PFSK-1 (cell line): Measurements from ENCODE around the gene FAM98B.

Experiments used
- FOXP2 ChIP-seq: optimal IDR thresholded peaks from 2 replicates; pipeline ENCODE3; 2011; ENCODE audit warnings: borderline replicate concordance, control low read depth, inconsistent platforms; ENCODE audit not compliant: insufficient read depth; ENCODE audit errors: extremely low read length, extremely low read depth
- POLR2AphosphoS5 ChIP-seq: IDR thresholded peaks from 2 replicates; pipeline ENCODE4 v1.6.1; 2012; ENCODE audit warnings: low read depth, mild to moderate bottlenecking, control low read depth, low read length, moderate library complexity
- SIN3A ChIP-seq: IDR thresholded peaks from 2 replicates; pipeline ENCODE4 v1.6.1; 2012; ENCODE audit warnings: mild to moderate bottlenecking, low read length, moderate library complexity, borderline replicate concordance; ENCODE audit not compliant: insufficient read depth
- TAF1 ChIP-seq: IDR thresholded peaks from 2 replicates; pipeline ENCODE4 v1.6.1; 2012; ENCODE audit warnings: low read length, control low read depth, borderline replicate concordance; ENCODE audit not compliant: insufficient read depth
- TF ChIP-seq, protein P1 (sequence below), 2 experiments: IDR thresholded peaks; 2 replicates each; pipeline versions ENCODE4 v1.6.1 to v1.8.0; 2011 to 2012; ENCODE audit warnings: low read depth in 2 of 2, low read length in 2 of 2, control low read depth in 1 of 2, inconsistent platforms in 1 of 2, mild to moderate bottlenecking in 1 of 2, moderate library complexity in 1 of 2; ENCODE audit not compliant: insufficient read depth in 1 of 2

FAM98B gene

DNA sequence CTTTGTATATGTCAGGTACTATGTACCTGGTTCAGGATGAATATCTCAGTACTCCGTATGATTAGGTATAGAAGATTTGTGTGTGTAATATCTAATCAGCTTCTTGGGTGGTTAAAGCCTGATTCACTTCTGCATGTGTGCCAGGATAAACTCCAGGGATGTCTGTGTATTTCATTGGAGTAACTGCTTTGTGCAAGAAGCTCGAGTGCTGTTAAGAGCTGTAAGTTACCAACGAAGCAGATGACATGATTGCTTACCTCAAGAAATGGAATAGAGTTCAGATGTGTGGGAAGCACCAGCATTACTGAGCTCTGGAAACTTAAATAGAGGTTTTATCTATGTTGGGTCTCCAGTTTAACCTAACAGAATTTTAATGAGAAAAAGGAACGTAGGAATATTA is 23.7 kb downstream of the FAM98B start:
- TF ChIP-seq SIN3A = no peak
- TF ChIP-seq POLR2AphosphoS5 = no peak
- TF ChIP-seq TAF1 = no peak
- no peak for TF ChIP-seq FOXP2
- TF ChIP-seq, protein P1, sequence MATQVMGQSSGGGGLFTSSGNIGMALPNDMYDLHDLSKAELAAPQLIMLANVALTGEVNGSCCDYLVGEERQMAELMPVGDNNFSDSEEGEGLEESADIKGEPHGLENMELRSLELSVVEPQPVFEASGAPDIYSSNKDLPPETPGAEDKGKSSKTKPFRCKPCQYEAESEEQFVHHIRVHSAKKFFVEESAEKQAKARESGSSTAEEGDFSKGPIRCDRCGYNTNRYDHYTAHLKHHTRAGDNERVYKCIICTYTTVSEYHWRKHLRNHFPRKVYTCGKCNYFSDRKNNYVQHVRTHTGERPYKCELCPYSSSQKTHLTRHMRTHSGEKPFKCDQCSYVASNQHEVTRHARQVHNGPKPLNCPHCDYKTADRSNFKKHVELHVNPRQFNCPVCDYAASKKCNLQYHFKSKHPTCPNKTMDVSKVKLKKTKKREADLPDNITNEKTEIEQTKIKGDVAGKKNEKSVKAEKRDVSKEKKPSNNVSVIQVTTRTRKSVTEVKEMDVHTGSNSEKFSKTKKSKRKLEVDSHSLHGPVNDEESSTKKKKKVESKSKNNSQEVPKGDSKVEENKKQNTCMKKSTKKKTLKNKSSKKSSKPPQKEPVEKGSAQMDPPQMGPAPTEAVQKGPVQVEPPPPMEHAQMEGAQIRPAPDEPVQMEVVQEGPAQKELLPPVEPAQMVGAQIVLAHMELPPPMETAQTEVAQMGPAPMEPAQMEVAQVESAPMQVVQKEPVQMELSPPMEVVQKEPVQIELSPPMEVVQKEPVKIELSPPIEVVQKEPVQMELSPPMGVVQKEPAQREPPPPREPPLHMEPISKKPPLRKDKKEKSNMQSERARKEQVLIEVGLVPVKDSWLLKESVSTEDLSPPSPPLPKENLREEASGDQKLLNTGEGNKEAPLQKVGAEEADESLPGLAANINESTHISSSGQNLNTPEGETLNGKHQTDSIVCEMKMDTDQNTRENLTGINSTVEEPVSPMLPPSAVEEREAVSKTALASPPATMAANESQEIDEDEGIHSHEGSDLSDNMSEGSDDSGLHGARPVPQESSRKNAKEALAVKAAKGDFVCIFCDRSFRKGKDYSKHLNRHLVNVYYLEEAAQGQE (IDR thresholded peaks at IDR 0.05; ENCODE audit: insufficient read depth in 1 of 2, low read depth in 2 of 2, low read length in 2 of 2) = no peak

GRCh38 chr15:38479266-38479665 is 25.3 kb downstream of the FAM98B start:
- TF ChIP-seq SIN3A = no peak
- no peak for TF ChIP-seq POLR2AphosphoS5
- no peak for TF ChIP-seq TAF1

DNA sequence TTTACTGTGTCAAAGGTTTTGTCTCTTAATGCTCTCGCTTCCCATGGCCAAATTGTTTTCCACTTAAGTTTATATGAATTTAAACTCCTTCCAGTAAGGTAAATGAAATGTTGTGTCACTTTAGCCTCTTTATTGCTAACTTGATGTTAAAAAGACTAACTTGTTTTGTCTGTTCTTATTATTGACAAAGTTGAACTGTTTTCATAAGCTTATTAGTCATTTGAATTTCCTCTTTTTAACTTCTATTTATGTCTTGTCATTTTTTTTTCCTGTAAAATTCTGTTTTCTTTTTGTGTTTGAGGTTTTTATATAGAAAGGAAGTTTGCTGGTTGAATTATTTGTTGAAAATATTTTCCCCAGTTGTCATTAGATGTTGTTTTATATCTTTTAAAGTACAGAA is 25.8 kb downstream of the FAM98B start:
- TF ChIP-seq, protein P1 (IDR thresholded peaks at IDR 0.05; ENCODE audit: insufficient read depth in 1 of 2, low read depth in 2 of 2, low read length in 2 of 2) = no peak
- no peak for TF ChIP-seq SIN3A
- TF ChIP-seq POLR2AphosphoS5 = no peak
- TF ChIP-seq FOXP2 = no peak
- TF ChIP-seq TAF1 = no peak

DNA sequence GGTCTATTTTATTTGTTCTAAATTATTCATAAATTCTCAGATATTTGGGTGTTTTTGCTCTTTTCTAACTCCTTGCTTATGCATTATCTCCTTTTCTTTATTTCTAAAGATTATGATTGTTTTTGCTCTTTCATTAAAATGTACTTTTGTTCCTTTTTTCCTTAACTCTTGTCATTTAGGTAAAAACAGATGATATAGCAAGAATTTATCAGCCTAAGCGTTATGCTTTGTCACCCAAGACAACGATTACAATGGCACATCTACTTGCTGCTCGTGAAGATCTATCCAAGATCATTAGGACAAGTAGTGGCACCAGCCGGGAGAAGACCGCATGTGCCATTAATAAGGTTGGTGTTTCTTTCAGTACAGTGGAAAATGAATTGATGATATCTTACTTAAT is 27.2 kb downstream of the FAM98B start:
- TF ChIP-seq, protein P1 (IDR thresholded peaks at IDR 0.05; ENCODE audit: insufficient read depth in 1 of 2, low read depth in 2 of 2, low read length in 2 of 2) = no peak
- no peak for TF ChIP-seq TAF1
- TF ChIP-seq SIN3A = no peak
- TF ChIP-seq POLR2AphosphoS5 = no peak
- no peak for TF ChIP-seq FOXP2

DNA sequence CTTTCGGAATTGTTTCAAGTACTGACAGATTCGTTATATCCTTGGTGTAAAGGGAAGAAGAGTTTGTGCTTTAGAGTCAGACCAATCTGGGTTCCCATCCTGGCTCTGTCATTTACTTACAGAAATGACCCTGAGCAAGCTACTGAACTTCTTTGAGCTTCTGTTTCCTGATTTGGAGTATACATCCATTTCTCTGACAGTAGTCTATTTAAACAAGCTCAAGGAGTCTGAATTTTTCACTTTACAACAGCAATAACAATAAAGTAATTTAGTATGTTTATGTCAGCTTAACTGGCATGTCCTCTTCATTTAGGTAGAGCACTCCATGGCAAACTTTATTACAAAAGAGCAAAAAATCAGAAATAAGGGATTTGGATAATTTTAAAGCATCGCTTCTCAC is 27.8 kb downstream of the FAM98B start:
- TF ChIP-seq SIN3A (no peak), POLR2AphosphoS5 (no peak), TAF1 (no peak), FOXP2 (no peak)
- TF ChIP-seq, protein P1 (IDR thresholded peaks at IDR 0.05; ENCODE audit: insufficient read depth in 1 of 2, low read depth in 2 of 2, low read length in 2 of 2) = no peak
